GM23338 (cell line): ENCODE results near the gene OLIG1.

Source experiments
- CTCF ChIP-seq, 2 experiments: fragments of 200-600 bp in 1 of 2; sonication (generic) in 1 of 2; conservative IDR thresholded peaks; 2 replicates each; pipeline versions ENCODE4 v1.5.1 to v1.6.1; 2016 to 2017; ENCODE audit warnings: antibody characterized with exemption in 2 of 2, low read depth in 2 of 2, mild to moderate bottlenecking in 2 of 2, moderate library complexity in 1 of 2
- EZH2 ChIP-seq: fragments of 200-600 bp; sonication (generic); IDR thresholded peaks from one replicate; pipeline ENCODE4 v1.8.0; 2017; ENCODE audit warnings: antibody characterized with exemption, mild to moderate bottlenecking, low read depth; ENCODE audit not compliant: unreplicated experiment
- EZH2phosphoT487 ChIP-seq: fragments of 200-600 bp; sonication (generic); IDR thresholded peaks from one replicate; pipeline ENCODE4 v1.8.1; 2018; ENCODE audit warnings: antibody characterized with exemption; ENCODE audit not compliant: unreplicated experiment
- JUNB ChIP-seq: IDR thresholded peaks from one replicate; pipeline ENCODE4 v1.6.1; 2016; ENCODE audit warnings: antibody characterized with exemption; ENCODE audit not compliant: unreplicated experiment
- POLR2AphosphoS5 ChIP-seq: IDR thresholded peaks from 2 replicates; pipeline ENCODE4 v1.6.1; 2016; ENCODE audit warnings: antibody characterized with exemption, low read depth
- TF ChIP-seq, protein P1 (sequence below): IDR thresholded peaks from one replicate; pipeline ENCODE4 v1.6.1; 2018; ENCODE audit warnings: antibody characterized with exemption; ENCODE audit not compliant: unreplicated experiment

- TF ChIP-seq CTCF (conservative IDR thresholded peaks at IDR 0.05; ENCODE audit: low read depth in 2 of 2) (no peak; a peak in 1 of 4 replicates), EZH2 (no peak), EZH2phosphoT487 (no peak), POLR2AphosphoS5 (no peak), JUNB (no peak)
- TF ChIP-seq, protein P1, sequence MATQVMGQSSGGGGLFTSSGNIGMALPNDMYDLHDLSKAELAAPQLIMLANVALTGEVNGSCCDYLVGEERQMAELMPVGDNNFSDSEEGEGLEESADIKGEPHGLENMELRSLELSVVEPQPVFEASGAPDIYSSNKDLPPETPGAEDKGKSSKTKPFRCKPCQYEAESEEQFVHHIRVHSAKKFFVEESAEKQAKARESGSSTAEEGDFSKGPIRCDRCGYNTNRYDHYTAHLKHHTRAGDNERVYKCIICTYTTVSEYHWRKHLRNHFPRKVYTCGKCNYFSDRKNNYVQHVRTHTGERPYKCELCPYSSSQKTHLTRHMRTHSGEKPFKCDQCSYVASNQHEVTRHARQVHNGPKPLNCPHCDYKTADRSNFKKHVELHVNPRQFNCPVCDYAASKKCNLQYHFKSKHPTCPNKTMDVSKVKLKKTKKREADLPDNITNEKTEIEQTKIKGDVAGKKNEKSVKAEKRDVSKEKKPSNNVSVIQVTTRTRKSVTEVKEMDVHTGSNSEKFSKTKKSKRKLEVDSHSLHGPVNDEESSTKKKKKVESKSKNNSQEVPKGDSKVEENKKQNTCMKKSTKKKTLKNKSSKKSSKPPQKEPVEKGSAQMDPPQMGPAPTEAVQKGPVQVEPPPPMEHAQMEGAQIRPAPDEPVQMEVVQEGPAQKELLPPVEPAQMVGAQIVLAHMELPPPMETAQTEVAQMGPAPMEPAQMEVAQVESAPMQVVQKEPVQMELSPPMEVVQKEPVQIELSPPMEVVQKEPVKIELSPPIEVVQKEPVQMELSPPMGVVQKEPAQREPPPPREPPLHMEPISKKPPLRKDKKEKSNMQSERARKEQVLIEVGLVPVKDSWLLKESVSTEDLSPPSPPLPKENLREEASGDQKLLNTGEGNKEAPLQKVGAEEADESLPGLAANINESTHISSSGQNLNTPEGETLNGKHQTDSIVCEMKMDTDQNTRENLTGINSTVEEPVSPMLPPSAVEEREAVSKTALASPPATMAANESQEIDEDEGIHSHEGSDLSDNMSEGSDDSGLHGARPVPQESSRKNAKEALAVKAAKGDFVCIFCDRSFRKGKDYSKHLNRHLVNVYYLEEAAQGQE = no peak
Measured at GRCh38 chr21:33063907-33064622, 5.9 kb upstream of the OLIG1 start.
